Stimulated activated naive CD8-positive, alpha-beta T cell treated with anti-CD3 and anti-CD28 coated beads, Interleukin-15, Interleukin-2, amounts not matched to agents 100 U/mL and 50 U/mL, for 24 hours (primary cell): ENCODE results near the gene RGL1.
A peak's percentile ranks its signal among the peaks of the same experiment; 100 is the strongest.

Experiments used
- ATAC-seq: fragments of 150-1000 bp; cut with Tn5 transposase; one replicate; pipeline ENCODE4 v1.10.0; 2021
- DNase-seq: peaks from one replicate; pipeline ENCODE4 v3.0.0; 2021

Gene RGL1

DNA sequence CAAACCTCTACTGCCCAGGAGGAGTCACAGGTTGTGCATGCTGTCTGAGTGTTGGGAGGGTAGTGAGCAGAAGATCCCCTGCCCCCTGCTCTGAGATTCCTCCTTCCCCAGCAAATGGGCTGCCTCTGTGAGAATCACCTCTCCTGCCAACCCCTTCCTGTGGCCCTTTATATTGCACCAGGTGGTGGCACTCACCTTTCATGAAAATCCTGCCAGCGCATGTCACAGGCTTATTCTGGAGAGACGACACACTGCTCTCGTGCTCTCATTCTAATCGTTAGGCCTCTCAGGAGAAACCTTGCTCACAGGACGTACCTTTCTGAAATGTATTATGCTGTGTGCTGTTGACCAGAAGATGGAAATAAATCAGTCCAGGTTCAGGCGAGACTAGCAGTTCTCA, 113.7 kb downstream of the RGL1 start:
- DNase-seq (no peak), ATAC-seq (no peak)

- ATAC-seq, result no peak
- no peak for DNase-seq
These were observed 115.7 kb downstream of the RGL1 start for GRCh38 chr1:183920651-183921050.

DNA sequence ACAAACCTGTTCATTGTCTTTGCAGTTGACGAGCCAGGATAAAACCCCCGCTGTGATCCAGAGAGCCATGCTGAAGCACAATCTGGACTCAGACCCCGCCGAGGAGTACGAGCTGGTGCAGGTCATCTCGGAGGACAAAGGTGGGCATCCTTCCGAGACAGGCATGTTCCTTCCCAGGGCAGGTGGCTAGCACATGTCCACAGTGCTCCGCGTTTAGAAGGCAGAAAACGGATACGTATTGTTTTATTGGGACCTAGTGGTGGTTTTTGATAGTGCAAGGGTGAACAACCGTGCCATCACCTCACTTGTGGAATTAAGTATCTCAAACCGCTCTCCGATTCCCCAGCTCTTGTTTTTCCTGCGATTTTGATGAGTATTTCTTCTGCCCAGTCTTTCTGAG, 117.3 kb downstream of the RGL1 start:
- ATAC-seq (no peak), DNase-seq (no peak)

- no peak for ATAC-seq
- DNase-seq, result no peak
These were observed 121.0 kb downstream of the RGL1 start for GRCh38 chr1:183925947-183926346.

DNA sequence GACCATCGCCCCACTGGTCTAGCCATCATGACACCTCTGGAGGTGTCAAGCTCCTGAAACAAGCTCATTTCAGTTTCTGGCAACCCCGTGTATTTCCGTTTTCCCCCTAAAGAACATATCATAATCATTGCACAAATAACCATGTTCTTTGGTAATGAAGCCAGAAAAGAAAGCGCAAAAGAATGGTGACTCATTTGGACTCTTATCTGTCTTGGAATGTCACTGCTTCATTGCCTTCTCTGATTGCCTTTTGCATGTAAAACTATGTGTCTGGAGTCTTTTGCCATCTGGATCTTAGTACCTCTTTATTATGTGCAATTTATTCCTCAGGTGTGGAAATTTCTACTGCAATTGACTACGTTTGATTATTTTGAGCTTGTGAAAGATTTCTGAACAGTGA, 122.1 kb downstream of the RGL1 start:
- ATAC-seq (no peak), DNase-seq (no peak)

- ATAC-seq (no peak), DNase-seq (no peak)
These were observed 126.8 kb downstream of the RGL1 start for GRCh38 chr1:183931646-183932271.

GRCh38 chr1:183932412-183932811, 127.5 kb downstream of the RGL1 start:
- ATAC-seq, result no peak
- no peak for DNase-seq

DNA sequence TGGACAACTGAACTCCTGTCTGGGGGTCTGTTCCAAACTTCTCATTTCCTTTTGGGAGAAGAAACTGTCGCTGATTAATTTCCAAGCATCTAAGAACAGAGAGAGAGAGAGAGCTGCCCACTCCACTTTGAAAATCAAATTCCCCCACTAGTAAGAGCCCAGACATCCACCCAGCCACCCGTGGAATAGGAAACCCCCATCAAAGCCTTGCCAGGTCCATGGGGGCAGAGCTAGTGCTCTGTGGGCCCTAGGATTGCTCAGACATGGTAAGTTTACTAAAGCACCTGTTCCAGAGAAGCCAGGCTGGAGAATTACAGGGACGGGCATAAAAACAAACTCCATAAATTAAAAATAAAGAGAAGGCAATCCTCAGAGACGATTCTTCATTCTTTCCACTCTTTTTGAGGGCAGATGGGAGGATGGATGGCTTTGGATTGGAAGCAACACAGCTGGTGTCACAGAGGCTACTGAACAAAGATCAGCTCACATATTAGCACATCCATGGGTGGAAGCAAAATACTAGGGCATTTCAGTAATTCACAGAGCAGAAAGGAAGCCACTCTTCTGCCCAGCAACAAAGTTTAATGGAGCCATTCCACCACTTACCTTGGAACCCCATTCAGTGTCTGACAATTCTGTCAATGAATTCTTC, 128.7 kb downstream of the RGL1 start:
- ATAC-seq (no peak), DNase-seq (no peak)

DNA sequence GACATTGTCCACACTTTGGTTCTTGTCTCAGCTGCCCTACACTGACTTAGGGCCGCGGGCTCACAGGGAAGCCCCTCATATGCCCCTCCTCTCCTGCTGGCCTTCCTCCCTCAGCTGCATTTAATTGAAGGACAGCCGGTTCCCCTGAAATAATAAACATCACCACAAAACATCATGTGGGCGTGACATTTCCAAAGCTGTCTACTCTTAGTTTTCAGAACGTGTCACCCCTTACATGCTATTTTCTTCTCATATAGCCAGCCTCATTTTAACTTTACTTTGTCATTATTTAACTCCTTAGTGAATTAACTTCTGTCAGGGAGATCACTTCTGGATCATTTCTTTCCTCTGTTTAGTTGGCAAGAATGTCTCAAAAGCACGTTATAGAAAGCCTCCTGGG, 129.4 kb downstream of the RGL1 start:
- ATAC-seq, result no peak
- no peak for DNase-seq

- DNase-seq (no peak), ATAC-seq (no peak)
These were observed 131.1 kb downstream of the RGL1 start for GRCh38 chr1:183936009-183936408.

DNA sequence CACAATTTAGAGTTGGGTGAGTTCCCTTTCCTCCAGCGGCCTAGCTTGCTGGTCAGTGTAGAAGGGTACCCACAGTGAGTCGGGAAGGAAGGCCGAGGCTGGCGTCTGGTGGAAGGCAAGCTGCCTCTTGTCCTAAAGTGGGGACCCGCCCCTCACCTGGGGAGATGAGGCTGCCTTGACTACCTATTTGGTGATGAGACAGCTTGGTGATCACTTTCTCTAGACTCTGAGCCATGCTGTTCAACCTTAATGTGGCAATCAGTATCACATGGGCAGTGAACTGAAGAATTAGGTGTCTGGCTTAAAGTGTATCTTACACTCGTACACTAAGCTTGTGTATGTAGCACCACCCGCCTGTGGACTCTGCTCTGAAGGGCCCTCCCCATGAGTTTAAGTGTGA, 131.9 kb downstream of the RGL1 start:
- DNase-seq, result no peak
- no peak for ATAC-seq

DNA sequence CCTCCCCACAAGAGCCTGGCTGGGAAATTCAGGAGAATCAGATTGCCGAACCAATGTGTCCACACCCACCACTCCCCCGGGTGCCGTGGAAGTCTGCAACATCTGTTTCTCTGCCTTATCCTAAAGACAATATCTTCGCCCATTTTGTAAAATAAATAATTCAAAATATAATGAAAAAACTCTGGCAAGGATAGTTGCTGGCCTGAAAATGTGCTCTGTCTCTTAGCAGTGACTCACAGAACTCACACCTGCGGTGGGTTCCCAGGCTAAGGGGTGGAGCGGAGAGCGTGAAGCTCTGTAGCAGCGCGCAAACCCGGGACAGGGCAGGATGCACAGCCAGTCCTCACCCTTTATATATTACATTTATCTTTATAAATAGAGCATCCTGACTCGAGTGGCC, 132.7 kb downstream of the RGL1 start:
- ATAC-seq (no peak), DNase-seq (no peak)

DNA sequence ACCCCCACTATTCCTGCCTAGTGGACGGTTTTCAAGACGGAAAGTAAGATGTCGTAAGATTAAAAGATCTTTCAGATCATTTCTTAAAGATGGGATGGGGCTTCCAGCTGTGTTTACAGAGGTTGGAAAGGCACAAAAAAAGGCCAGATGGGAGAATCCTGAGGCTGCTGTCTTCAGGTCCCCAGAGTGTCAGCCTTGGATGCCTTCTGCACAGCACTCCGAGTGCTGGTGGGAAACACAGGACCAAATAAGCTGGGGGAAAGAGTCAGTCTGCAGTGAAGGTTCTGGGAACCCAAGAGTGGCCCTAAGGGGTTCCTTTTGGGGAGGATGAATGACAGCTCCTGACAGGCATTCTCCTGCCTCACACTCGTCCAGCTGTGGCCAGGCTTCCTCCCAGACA, 136.1 kb downstream of the RGL1 start:
- DNase-seq (no peak), ATAC-seq (no peak)

DNA sequence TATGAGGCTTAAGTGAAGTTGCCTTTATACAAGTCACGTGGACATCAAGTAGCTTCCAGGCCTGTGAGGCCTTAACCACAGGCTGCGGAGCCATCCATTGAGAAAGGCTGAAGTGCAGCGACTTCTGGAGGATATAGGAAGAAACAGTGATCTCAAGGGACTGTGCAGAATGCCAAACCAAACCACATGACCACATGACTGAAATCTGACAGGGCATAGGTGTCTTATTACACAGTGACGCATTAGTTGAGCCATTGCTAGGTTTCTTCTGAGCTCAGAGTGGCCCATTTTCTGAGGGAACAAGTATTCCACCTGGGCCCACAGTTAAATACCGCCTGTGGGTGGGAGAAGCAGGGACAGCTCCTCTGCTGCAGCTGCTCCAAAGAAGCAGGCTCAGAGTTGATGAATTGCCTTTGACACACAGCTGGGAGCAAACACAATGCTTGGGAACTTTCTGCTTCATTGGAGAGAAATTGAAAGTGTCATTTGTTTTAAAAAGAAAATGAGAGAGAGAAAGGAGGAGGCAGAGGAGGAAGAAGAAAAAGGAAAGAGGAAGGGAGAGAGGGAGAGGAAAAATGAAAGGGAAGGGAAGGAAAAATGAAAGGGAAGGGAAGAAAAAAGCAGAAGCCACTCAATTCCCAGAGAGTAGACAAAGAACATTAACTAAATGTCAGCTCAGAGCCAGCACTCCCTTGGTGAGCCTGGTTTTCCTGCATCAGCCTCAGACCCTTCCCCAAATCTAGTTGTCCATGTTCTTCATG, 138.2 kb downstream of the RGL1 start:
- peak; percentile 72 for ATAC-seq
- DNase-seq, result no peak

DNA sequence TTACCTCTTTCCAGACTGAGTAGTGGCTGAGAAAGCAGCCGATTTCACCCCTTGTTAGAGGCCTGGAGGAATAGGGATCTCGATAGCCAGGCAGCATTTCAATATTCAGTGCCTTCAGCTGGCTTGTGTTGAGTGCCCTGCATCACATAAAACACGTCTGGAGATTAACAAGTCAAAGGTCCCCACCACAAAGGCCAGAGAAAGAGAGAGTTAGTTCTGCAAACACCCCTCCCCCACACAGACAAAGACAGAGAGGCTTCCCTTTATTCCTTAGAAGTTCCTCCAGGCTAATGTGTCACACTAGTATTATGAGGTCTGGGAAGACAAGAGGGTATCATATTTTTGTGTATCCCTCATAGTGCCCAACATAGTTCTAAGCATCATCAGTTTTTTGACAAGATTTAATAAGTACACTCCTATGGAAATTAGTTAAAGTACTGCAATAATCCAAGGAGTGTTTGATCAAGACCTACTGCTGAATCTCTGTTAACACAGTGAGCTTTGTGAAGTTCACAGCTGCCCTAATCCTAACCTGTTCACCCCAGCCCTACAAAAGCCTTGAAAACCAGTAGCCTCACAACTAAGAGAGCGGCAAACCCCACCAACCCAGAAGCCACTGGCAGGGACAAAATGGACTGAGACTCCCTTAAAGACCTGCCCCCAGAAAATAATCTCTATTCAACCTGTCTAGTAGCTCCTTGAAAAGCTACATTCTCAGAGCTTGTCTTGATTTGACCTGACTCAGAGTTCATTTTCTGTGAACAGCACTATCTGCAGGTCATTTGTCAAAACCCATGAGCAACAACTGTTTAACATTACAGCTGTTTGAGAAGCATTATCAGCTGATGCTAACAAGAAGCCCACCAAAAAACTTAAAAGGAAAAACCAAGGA, 140.8 kb downstream of the RGL1 start:
- no peak for DNase-seq
- ATAC-seq, result no peak

DNA sequence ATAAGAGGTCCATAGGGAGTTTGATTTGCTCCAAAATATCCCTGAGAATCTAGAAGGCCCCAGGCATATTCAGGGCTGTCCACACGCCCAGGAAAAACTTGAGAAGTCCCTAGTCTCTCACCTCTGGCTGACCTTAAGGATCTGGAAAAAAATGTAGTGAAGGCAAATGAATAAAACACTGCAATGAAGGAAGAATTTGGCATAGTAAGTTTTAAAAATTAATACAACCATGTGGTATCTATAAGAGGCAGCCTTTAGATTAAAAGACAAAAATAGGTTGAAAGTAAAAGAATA, 141.3 kb downstream of the RGL1 start:
- ATAC-seq (no peak), DNase-seq (no peak)

DNA sequence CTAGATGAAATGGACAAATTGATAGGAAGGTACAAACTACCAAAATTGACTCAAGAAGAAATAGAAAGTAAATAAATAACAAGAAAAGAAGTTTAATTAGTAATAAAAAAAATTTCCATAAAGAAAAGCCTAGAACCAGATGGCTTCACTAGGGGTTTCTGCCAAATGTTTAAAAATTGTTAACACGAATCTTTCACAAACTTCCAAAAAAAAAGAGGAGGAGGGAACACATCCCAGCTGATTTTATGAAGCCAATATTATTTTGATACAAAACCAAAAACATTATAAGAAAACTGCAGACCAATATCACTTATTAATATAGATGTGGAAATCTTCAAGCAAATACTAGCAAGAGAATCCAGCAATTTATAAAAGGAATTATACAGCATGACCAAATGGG, 143.1 kb downstream of the RGL1 start:
- ATAC-seq (no peak), DNase-seq (no peak)

DNA sequence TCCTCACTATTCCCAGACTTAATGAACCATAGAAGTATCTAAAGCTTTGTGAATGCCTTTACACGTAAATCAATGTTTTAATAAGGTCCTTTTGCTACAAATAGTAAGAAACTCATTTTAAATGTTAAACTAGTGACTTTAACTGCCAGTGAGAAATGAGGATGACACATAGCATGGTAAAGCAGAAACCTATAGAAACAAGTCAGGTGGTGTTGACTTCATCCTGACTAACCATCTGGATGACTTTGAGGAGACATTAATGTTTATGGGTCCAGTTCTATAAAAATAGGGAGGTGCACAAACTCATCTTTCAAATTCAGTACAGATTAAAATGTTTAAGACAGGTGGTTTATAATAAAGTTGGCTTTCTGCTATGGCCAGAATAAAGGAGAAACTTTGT, 147.2 kb downstream of the RGL1 start:
- ATAC-seq (no peak), DNase-seq (no peak)

GRCh38 chr1:183953031-183953430, 148.1 kb downstream of the RGL1 start:
- ATAC-seq (no peak), DNase-seq (no peak)

GRCh38 chr1:183954496-183954895, 149.6 kb downstream of the RGL1 start:
- no peak for ATAC-seq
- no peak for DNase-seq

DNA sequence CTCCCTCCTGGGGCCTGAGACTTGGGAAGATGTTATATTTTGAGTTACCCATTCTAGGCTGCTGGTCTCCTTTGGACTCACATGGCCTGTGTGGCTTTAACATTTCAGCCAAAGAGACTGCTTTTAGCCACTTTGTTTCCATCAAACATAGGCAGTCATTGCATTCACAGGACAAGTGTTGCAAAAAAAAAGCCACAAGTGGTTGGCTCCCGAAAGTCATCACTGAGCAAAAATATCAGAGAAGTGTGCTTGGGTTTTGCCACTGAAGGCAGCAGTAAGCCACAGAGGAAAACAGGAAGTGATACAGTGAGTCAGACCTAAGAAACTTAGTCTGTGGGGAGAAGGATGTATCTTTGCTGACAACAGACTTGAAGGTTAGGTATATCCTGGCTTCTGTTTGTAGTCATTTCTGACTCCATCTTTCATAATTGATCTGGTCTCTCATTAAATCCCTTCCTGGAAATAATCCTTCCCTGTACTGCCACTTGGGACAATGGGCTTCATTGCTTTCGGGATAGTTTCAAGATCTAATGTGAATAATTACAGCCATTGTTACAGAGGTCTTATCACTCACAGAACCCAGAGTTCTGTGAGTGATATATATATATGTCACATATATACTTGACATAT, 151.8 kb downstream of the RGL1 start:
- peak; percentile 98 for ATAC-seq

DNA sequence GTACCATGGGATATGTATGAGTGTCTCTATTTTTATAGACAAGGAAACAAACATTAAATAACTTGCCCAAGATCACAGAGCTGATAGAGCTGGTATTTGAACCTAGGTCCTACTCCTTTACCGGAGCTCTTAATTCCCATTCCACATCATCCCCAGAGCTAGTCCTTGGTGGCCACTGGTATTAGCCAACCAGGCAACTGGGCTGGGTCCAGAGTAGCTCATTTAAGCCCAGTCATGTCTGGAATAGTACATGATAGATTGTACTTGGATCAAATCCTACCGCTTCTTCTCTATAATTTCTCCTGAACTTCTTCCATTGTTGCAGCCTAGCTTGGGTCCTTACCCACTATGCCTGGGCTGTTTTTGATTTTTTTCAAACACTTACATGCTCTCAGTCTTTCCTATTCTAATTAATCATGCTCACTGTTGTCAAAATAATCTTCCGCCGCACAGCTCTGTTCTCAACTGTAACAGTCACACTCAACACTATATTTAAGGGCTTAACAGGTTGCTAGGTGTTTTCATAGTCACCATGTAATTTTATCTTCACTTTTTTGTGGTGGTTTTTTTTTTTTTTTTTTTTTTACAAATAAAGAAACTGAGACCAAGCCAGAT, 152.4 kb downstream of the RGL1 start:
- no peak for ATAC-seq
- no peak for DNase-seq

More for the DNA sequence above, 151.8 kb downstream of the RGL1 start:
- DNase-seq, result peak; percentile 36
